ENCODE results near the gene ANKRD6.

The ANKRD6 gene

DNA sequence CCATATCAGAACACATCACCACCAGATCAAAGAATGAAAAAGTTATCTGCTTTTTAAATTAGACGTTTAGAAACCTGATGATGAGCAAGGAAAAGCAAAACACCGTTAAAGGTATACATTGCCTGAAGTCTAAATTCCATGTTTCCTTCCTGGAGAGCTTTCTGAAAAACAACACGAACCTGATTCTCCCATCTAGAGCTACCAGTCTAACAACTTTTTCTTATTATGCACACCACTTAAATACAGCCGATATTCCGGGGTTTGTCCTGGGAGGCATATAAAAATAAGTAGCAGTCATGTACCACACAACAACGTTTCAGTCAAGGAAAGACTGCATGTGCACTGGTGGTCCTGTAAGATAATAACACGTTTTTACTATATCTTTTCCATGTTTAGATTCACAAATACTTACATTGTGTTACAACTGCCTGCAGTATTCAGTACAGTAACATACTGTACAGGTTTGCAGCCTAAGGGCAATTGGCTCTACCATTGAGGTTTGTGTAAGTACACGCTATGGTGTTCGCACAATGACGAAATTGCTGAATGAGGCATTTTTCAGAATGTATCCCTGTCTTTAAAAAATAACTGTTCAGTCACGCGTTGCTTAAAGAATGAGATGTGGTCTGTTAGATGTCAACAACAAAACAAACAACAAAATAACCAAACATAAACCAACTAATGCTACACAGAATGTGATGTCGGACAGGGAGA lies 224.7 kb downstream of the ANKRD6 start:
- no peak for DNase-seq (ENCODE audit: low spot score)

DNA sequence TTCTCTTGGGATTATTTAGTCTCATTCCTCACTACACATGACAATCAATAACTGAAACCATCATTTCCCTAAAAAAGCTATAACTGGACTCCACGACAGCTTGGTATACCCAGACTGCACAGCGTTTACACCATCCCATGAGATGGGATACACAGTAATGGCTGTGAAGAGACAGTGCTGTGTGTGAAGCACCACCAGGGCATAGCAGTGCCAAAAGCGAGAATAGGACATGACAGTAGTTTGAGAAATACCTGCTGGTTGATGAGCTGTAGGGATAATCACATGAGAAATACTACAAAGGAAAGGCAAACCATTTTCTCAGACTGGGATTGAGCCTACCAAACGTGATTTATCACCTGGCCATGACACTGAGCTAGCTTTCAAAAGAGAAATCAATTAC lies 228.0 kb downstream of the ANKRD6 start:
- DNase-seq (ENCODE audit: low spot score): no peak

DNA sequence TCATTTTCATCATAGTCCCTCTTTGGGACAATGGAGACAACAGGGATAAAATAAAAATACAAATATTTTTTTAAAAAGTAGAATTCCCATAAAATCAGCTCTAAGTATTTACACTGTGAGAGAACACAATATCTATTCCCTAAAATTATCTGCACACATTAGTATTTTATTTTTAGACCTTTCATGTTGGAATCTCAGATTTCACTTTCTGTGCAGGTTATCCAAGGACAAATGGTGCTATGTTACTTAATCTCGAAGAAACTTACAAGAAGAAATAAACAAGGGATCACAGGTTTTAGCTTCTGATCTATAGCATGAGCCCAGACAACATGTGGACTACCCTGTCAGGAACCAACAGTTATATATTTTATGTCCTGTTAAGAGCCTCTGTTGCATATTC lies 228.6 kb downstream of the ANKRD6 start:
- no peak for DNase-seq (ENCODE audit: low spot score)

DNA sequence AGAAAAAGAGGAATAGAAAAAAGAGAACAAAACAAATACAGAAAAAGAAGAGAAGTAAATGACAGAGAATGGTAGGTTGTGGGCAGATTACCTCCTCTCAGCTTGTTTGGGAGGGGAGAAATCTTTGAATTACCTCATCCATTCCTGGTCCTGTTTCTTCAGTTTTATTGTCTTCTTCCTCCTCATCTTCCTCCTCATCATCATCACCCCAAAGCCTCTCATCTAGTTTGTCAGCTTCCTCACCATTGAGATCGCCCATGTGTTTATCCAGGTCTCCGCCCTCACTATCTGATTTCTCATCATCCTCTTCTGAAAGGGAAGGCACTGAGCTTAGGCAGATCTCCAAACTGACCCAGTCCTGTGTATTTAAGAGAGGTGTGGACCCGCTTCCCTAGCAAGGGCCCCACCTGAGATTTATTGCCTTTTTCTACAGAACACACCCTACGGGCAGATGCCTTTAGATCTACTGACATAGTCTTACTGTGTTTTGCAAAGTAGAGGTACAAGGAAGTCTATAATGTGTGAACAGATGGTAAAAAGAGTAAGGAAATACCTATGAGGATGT lies 229.8 kb downstream of the ANKRD6 start:
- no peak for DNase-seq (ENCODE audit: low spot score)

DNA sequence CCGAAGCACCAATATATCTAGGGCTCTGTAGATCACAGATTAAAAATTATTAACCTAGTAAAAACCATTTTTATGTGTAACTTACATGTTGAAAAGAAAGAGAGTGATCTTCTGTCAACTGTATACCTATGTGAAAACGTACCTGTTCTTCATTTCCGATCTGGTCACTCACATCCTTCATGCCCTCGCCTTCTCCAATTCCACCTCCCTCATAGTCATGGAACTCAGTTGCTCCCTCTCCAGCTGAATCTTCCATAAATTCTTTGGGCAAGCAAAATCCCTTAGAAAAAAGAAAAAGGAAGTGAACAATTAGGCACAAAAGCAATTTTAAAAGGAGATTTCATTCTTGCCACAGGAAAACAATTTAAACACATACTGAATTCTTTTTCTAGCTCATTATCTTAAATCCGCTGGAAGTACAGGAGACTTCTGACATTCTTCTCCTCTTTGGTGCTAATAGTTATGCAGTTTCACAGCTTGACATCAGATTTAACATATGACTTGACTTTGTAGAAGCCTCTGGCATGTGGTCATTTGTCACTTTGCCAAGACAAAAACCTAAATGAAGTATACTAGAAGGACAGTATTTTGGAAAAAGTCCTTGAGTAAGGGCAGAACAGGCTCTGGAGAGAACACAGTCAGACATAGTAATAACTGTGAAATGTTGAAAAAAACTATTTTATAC lies 235.1 kb downstream of the ANKRD6 start:
- DNase-seq (ENCODE audit: low spot score): no peak

DNA sequence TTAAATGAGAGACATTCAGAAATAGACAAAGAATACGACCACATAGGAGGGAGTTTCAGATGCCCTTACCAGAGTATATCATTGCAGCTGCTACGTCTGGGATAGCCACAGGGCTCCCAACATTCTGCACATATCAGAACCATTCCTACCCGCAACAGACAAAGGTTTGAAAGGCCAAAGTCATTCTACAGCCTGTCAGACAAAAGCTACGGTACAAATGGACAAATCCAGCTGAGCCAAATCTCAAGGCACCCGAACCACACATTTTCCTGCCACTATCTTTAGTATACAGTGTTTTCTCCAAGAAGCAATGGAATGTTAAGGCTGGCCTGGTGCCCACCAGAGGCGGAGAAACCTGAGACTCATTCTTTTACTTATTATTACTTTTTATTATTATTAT lies 236.1 kb downstream of the ANKRD6 start:
- DNase-seq (ENCODE audit: low spot score): no peak

DNA sequence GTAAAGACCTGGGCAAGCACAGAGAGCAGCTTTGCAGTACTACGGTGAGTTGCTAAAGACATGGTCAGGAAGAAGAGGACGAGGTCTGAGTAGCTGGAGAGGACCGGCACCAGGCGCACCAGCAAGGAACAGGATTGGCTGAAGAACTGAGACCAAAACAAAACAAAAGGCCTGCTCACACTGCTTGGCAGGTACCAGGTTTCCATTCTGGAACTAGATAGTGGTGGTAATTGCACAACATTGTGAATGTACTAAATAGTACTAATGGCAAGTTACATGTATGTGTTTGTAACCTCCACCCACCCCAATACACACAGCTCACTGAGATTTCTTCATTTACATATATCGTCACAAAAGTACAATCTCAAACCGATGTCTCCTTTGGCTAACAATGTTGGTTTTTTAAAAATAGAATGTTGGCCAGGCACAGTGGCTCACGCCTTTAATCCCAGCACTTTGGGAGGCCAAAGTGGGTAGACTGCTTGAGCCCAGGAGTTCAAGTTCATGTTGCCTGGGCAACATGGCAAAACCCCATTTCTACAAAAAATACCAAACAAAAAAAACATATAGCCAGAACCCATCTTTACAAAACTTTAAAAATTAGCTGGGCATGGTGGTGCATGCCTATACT lies 238.1 kb downstream of the ANKRD6 start:
- no peak for DNase-seq (ENCODE audit: low spot score)

DNA sequence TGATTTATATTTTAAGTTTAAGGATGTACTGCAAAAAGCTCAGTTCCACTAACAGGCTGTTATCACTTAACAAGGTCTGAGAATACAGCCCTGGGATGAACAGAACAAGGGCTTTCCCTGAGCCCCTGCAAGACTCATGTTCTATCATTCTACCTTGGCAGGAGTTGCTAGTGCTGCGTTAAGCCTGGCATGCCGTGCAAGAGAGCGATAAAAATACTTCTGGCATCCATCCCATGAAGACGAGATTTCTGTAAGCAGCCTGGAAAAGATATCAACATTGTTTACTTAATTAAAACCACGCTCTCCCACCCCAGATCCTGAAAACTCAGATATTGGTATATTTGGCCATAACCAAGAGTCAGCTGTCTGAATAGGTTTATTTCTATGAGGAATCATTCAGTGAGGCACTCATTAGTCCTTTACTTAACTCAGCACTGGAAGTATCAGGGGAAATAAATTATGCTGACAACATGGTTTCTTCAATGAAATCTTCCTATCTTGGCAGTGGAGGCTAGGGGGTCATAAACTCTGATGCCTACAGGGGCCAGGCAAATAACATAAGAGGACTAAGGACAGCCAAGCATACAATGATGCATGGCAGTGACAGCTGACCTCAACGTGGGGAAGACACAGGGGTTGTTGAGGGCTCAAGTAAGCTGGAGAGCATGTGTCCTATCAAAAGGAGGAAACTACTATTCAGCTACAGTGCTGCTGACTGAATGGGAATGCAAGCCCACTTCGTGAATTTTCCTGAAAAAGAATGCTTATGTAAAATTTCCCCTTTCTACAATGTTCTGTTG lies 243.2 kb downstream of the ANKRD6 start:
- no peak for DNase-seq (ENCODE audit: low spot score)

DNA sequence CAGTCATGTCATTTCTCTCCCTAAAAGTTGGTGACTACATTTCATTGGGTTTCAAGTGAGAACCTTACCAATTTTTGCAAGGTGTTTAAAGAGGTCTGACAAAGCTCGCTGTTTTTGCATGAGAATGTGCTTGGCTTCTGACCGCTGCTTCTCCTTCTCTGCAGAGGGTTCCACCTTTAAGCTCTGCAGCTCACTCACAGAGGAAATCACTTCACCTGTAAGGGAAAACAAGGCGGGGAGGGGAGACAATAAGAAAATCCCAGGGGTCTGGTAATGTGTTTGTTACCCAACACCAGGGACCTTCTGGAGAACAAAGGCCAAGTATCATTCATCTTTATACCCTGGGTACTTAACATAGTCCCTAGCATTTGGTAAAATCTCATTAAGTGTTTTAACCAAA lies 245.6 kb downstream of the ANKRD6 start:
- no peak for DNase-seq (ENCODE audit: low spot score)

DNA sequence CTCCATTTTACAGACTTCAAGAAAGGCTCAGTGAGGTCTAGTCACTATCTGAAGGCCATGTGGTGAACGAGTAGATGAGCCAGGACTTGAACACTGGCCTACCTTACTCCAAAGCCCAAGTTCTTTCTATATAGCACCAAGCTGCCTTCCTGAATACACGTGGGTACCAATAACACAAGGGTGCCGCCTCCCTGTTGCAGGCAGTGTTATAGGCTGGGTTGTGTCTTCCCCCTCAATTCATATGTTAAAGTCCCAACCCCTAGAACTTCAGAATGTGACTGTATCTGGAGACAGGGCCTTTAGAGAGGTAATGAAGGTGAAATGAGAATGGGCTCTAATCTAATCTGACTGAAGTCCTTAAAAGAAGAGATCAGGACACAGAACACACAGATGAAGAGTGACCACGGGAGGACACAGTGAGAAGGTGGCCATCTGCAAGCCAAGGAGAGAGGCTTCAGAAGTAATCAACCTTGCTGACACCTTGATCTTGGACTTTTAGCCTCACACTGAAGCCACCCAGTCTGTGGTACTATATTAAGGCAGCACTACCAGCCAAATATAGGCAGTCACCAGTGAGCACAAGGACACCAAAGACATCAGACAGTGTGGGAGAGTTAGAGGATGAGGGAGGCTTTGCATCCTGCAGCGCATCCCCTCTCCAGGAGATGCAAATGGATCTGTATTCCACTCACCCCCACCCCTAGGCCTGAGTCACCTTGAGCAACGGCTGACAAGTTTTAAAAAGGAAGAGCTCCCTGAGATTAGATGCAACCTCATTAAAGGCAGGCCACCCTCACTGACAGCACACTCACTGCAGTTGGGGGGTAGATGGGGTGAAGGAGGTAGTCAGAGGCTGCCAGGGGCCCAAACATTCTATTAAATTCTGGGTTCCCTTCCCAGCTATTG lies 246.5 kb downstream of the ANKRD6 start:
- DNase-seq (ENCODE audit: low spot score): no peak

DNA sequence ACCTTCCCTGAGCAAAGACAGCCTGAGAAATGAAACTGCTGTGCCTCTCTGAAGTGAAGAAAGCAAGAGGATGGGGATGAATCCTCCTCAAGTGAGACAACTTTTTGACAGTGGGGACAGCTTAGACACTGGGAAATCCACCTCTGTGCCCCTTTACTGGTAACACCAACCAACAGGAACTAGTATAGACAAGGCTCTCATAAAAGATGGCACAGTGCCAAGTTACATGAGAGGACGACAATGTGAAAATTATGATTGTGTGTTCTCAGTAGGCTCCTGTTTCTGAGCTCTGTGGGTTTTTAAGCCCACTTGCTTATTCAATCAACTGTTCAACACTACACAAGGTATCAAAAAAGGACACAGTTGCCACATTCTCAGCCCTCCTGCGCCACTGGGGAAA lies 247.2 kb downstream of the ANKRD6 start:
- no peak for DNase-seq (ENCODE audit: low spot score)

DNA sequence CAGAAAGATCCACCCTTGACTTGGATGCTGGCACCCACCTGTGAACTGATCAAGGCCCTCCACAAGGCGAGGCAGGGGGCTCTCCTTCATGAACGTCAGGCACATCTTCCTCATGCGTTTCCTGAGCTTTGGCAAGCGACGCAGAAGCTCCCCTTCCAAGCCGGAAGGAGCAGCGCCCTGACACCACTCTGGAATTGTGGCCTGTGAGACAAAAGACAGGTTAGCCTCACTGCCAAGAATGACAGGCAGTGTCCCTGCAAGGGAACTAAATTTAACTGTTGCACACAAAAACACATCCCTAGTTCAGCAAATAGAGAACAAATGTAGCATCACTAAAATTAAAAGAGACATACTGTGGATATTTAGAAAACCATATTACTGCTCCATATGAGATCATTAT lies 247.6 kb downstream of the ANKRD6 start:
- no peak for DNase-seq (ENCODE audit: low spot score)

DNA sequence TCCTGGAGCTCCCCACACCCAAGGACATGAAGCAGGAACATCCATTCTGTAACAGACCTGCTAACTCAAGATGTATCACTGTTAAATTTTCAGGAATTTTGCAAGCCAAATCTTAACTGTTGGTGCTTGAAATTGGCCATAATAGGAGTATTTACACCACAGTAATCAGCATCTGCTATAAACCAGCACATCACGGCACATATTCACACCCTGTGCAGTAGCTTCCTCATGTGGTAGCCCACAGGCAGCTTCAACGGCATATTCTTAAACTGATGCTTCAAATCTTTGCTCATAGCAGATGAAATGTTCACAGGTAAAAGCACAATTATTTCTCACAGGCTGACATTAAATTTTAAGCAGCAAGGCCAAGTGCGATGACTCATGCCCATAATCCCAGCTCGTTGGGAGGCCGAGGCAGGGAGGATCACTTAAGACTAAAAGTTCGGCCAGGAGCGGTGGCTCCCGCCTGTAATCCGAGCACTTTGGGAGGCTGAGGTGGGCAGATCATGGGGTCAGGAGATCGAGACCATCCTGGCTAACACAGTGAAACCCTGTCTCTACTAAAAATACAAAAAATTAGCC lies 249.1 kb downstream of the ANKRD6 start:
- DNase-seq (ENCODE audit: low spot score): no peak

DNA sequence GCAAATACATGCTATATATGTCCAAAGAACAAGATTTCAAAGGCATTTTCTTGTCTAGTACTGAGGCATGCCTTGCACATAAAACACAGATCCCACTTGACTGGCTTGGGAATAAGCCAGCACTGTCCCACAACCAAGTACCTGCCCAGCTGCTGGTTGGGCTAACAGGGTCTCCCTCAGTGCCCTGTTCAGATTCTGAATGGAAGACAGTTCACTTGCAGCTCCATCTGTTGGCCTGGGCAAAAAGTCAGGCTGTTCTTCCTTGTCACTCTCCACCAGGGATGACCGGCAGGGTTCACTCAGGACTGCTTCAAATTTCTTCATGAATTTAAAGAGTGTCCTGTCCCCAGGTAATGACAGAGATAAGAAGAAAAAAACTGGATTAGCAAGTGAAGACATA lies 250.0 kb downstream of the ANKRD6 start:
- no peak for DNase-seq (ENCODE audit: low spot score)

All from RKO (cell line).